Measurements from ENCODE around the gene KYAT1.

The KYAT1 gene

GRCh38 chr9:128919402-128920089, 37.8 kb upstream of the KYAT1 start:
- TF ChIP-seq CTCF (IDR thresholded peaks at IDR 0.05) = no peak

- TF ChIP-seq CTCF (IDR thresholded peaks at IDR 0.05) = no peak
Observed at GRCh38 chr9:128918921-128919320, 37.2 kb upstream of the KYAT1 start.

- no peak for TF ChIP-seq CTCF (IDR thresholded peaks at IDR 0.05)
Observed at GRCh38 chr9:128917151-128917849, 35.5 kb upstream of the KYAT1 start.

GRCh38 chr9:128916745-128917144, 35.0 kb upstream of the KYAT1 start:
- no peak for TF ChIP-seq CTCF (IDR thresholded peaks at IDR 0.05)

GRCh38 chr9:128916204-128916603, 34.5 kb upstream of the KYAT1 start:
- no peak for TF ChIP-seq CTCF (IDR thresholded peaks at IDR 0.05)

- no peak for TF ChIP-seq CTCF (IDR thresholded peaks at IDR 0.05)
Observed at GRCh38 chr9:128913995-128914772, 32.4 kb upstream of the KYAT1 start.

- TF ChIP-seq CTCF (IDR thresholded peaks at IDR 0.05) = no peak
Observed at GRCh38 chr9:128913048-128913900, 31.5 kb upstream of the KYAT1 start.

All from LNCAP (cell line).